K562 (cell line): ENCODE data around the gene RNF207. TPM values are rescaled to one million over a fixed set of nuclear protein-coding genes. Genes with fewer than 3 reads are reported as not detected.

Experiments used
- CBFA2T3 ChIP-seq: fragments of 450-650 bp; IDR thresholded peaks from 2 replicates; pipeline ENCODE4 v1.6.1; 2017
- CEBPB ChIP-seq: fragments of 450-650 bp; IDR thresholded peaks from 2 replicates; pipeline ENCODE4 v1.6.1; 2016; ENCODE audit warnings: missing genetic modification characterization, missing compliant biosample characterization
- ELF1 ChIP-seq: fragments of 200-800 bp; sonication (Bioruptor generic); IDR thresholded peaks from 2 replicates; pipeline ENCODE4 v1.6.1; 2016; ENCODE audit warnings: missing genetic modification characterization, missing compliant biosample characterization
- FOXJ2 ChIP-seq: fragments of 200-800 bp; sonication (Bioruptor generic); IDR thresholded peaks from 2 replicates; pipeline ENCODE4 v1.6.1; 2016; ENCODE audit warnings: missing genetic modification characterization, missing compliant biosample characterization
- GABPB1 ChIP-seq: sonication (generic); formaldehyde crosslinking; IDR thresholded peaks from 2 replicates; pipeline ENCODE4 v1.8.0; 2022; ENCODE audit warnings: mild to moderate bottlenecking, missing genetic modification reagents
- ILF3 ChIP-seq: fragments of 450-650 bp; IDR thresholded peaks from 2 replicates; pipeline ENCODE4 v1.6.1; 2018; ENCODE audit warnings: antibody characterized with exemption, mild to moderate bottlenecking, moderate library complexity, borderline replicate concordance
- LCOR ChIP-seq: sonication (generic); formaldehyde crosslinking; IDR thresholded peaks from 2 replicates; pipeline ENCODE4 v1.8.0; 2022; ENCODE audit warnings: mild to moderate bottlenecking, missing genetic modification reagents
- MAFF ChIP-seq: IDR thresholded peaks from 2 replicates; pipeline ENCODE4 v1.6.1; 2012; ENCODE audit warnings: low read length, improper control_type of control experiment
- MECOM ChIP-seq: fragments of 250-450 bp; sonication (Bioruptor Pico); IDR thresholded peaks from 2 replicates; pipeline ENCODE4 v1.8.0; 2022; ENCODE audit warnings: inconsistent platforms
- MTA1 ChIP-seq: fragments of 450-650 bp; IDR thresholded peaks from 2 replicates; pipeline ENCODE4 v1.6.1; 2017; ENCODE audit warnings: borderline replicate concordance
- NR2C2 ChIP-seq, 2 experiments: fragments of 200-800 bp in 1 of 2; sonication (Bioruptor generic) in 1 of 2; sonication (generic) in 1 of 2; formaldehyde crosslinking in 1 of 2; IDR thresholded peaks; 2 replicates each; pipeline versions ENCODE4 v1.6.1 to v1.8.0; 2016 to 2022; ENCODE audit warnings: mild to moderate bottlenecking in 1 of 2, missing compliant biosample characterization in 1 of 2, missing genetic modification characterization in 1 of 2, missing genetic modification reagents in 1 of 2
- OTX1 ChIP-seq: fragments of 450-650 bp; formaldehyde crosslinking; IDR thresholded peaks from 2 replicates; pipeline ENCODE4 v1.4.0; 2022; ENCODE audit warnings: mild to moderate bottlenecking
- SETDB1 ChIP-seq: IDR thresholded peaks from one replicate; pipeline ENCODE4 v1.6.1; 2012; ENCODE audit warnings: low read length, control low read depth, inconsistent platforms
- SMARCA5 ChIP-seq: fragments of 450-650 bp; IDR thresholded peaks from 2 replicates; pipeline ENCODE4 v1.6.1; 2016
- SMARCE1 ChIP-seq: fragments of 450-650 bp; IDR thresholded peaks from 2 replicates; pipeline ENCODE4 v1.7.1; 2016; ENCODE audit warnings: mild to moderate bottlenecking
- SMC3 ChIP-seq: conservative IDR thresholded peaks from 2 replicates; pipeline ENCODE4 v1.6.1; 2011; ENCODE audit warnings: low read depth, low read length, improper control_type of control experiment; ENCODE audit not compliant: insufficient read depth
- TARDBP ChIP-seq: fragments of 450-650 bp; IDR thresholded peaks from 2 replicates; pipeline ENCODE4 v1.6.1; 2016
- TCF7 ChIP-seq: sonication (generic); IDR thresholded peaks from 2 replicates; pipeline ENCODE4 v1.6.1; 2016; ENCODE audit warnings: antibody characterized with exemption, borderline replicate concordance
- TEAD1 ChIP-seq, 2 experiments: fragments of 450-650 bp in 1 of 2; sonication (generic) in 1 of 2; formaldehyde crosslinking; IDR thresholded peaks; 2 replicates each; pipeline versions ENCODE4 v1.4.0 to v1.8.0; 2020 to 2022; ENCODE audit warnings: mild to moderate bottlenecking in 2 of 2, missing genetic modification reagents in 1 of 2
- TEAD4 ChIP-seq, 2 experiments: sonication (generic) in 1 of 2; formaldehyde crosslinking in 1 of 2; IDR thresholded peaks; 2 replicates each; pipeline versions ENCODE4 v1.6.1 to v1.8.0; 2012 to 2022; ENCODE audit warnings: borderline replicate concordance in 1 of 2, inconsistent platforms in 1 of 2, low read length in 1 of 2, mild to moderate bottlenecking in 1 of 2, missing genetic modification reagents in 1 of 2
- ZNF354B ChIP-seq: fragments of 250-450 bp; sonication (Bioruptor Pico); IDR thresholded peaks from 2 replicates; pipeline ENCODE4 v1.4.0; 2020
- ZNF766 ChIP-seq: fragments of 200-800 bp; sonication (Bioruptor generic); conservative IDR thresholded peaks from 2 replicates; pipeline ENCODE4 v1.6.1; 2016; ENCODE audit warnings: missing genetic modification characterization, missing compliant biosample characterization
- ZSCAN29 ChIP-seq: fragments of 450-650 bp; IDR thresholded peaks from 2 replicates; pipeline ENCODE4 v1.6.1; 2017
- polyA plus RNA-seq, 8 experiments: library from polyadenylated mRNA; depleted of rRNA in 4 of 8; stranded (reverse) in 5 of 8; unstranded in 3 of 8; fragments of >200 nt; fragmentation: Nextera tagmentation in 2 of 8; fragmentation: Illumina TruSeq in 1 of 8; extraction: Ambion mirVana in 2 of 8; extraction: Trizol in 1 of 8; gene quantifications; 2 replicates each; pipeline versions ENCODE4 v1.2.1 to v1.2.3, GENCODE V29; 2011 to 2014; ENCODE audit warnings: inconsistent platforms in 1 of 8, missing spikeins in 1 of 8
- total RNA-seq, 7 experiments: library from RNA; depleted of rRNA in 6 of 7; stranded (reverse); fragments of >200 nt in 6 of 7; fragmentation: Illumina TruSeq in 2 of 7; extraction: Trizol in 2 of 7; gene quantifications; 2 replicates each; pipeline versions ENCODE4 v1.2.1 to v1.2.3, GENCODE V29; 2011 to 2021; ENCODE audit warnings: low replicate concordance in 1 of 7
- TF ChIP-seq, protein P1 (sequence below), 2 experiments: fragments of 150-350 bp in 1 of 2; IDR thresholded peaks; 2 replicates each; pipeline ENCODE4 v1.6.1; 2012 to 2016; ENCODE audit warnings: low read depth in 2 of 2, low read length in 2 of 2, mild to moderate bottlenecking in 1 of 2, moderate library complexity in 1 of 2
- TF ChIP-seq, protein P2 (sequence below), 2 experiments: fragments of 450-650 bp in 1 of 2; sonication (generic) in 1 of 2; formaldehyde crosslinking in 1 of 2; IDR thresholded peaks in 1 of 2; conservative IDR thresholded peaks in 1 of 2; 2 replicates each; pipeline versions ENCODE4 v1.6.1 to v1.8.1; 2016 to 2023; ENCODE audit warnings: mild to moderate bottlenecking in 2 of 2, moderate library complexity in 2 of 2, inconsistent platforms in 1 of 2, missing genetic modification reagents in 1 of 2
- TF ChIP-seq, protein P3 (sequence below): IDR thresholded peaks from 2 replicates; pipeline ENCODE4 v1.6.1; 2011; ENCODE audit not compliant: insufficient read length; ENCODE audit errors: extremely low read depth

RNF207 gene
- total and polyA plus RNA-seq, 9 of the 15 experiments (the other 6 are each of a cell fraction or from before 2014, with no cell fraction given), result 2.7 to 30.6 (median 12.9) TPM

DNA sequence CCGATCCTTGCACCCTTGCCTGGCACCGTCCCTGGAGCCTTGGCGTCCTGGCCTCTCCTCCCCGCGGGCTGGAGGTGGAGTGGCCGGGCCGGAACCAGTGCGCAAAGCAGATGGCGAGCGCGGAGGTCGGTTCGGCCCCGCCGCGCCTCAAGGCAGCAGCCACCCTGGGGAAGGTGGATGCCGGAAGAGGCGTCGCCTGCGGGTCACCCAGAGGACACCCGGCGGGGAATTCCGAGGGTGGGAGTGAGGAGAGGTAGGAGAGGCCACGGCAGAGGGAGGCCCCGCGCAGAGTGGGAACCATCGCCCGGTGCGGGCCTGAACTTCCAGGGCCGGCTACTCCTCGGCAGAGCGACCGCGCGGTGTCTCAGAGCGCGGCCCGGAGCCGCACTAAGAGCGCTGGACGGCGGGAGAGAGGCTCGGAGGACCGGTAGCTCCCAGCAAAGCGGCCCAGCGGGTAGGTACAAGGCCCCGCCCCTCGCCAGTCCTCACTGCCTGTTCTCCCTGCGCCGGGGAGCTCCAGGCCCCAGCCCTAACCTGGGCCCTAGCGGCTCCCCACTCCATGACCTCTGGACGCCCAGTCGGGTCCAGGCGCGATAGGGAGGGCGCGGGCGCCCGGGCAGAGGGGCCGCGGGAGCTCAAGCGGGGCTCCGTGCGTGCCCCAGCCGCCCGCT lies at the start of gene RNF207 (continued):
- TF ChIP-seq, protein P1, sequence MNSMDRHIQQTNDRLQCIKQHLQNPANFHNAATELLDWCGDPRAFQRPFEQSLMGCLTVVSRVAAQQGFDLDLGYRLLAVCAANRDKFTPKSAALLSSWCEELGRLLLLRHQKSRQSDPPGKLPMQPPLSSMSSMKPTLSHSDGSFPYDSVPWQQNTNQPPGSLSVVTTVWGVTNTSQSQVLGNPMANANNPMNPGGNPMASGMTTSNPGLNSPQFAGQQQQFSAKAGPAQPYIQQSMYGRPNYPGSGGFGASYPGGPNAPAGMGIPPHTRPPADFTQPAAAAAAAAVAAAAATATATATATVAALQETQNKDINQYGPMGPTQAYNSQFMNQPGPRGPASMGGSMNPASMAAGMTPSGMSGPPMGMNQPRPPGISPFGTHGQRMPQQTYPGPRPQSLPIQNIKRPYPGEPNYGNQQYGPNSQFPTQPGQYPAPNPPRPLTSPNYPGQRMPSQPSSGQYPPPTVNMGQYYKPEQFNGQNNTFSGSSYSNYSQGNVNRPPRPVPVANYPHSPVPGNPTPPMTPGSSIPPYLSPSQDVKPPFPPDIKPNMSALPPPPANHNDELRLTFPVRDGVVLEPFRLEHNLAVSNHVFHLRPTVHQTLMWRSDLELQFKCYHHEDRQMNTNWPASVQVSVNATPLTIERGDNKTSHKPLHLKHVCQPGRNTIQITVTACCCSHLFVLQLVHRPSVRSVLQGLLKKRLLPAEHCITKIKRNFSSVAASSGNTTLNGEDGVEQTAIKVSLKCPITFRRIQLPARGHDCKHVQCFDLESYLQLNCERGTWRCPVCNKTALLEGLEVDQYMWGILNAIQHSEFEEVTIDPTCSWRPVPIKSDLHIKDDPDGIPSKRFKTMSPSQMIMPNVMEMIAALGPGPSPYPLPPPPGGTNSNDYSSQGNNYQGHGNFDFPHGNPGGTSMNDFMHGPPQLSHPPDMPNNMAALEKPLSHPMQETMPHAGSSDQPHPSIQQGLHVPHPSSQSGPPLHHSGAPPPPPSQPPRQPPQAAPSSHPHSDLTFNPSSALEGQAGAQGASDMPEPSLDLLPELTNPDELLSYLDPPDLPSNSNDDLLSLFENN (IDR thresholded peaks at IDR 0.05; ENCODE audit: low read depth in 2 of 2, low read length in 2 of 2), result no peak
- TF ChIP-seq LCOR, result 0 out of 2 replicates have a peak, but pooled peaks have one; percentile 39
- TF ChIP-seq, protein P2, sequence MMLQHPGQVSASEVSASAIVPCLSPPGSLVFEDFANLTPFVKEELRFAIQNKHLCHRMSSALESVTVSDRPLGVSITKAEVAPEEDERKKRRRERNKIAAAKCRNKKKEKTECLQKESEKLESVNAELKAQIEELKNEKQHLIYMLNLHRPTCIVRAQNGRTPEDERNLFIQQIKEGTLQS (IDR thresholded peaks at IDR 0.05), result no peak
- TF ChIP-seq, protein P2 (CRISPR knock-in tag; conservative IDR thresholded peaks at IDR 0.05), result no peak
- TF ChIP-seq GABPB1 (CRISPR knock-in tag), result peak; percentile 68; the same call in 1 of the 2 replicates
- no peak for TF ChIP-seq ZSCAN29
- TF ChIP-seq TEAD1 (CRISPR knock-in tag; IDR thresholded peaks at IDR 0.05), result peak; percentile 90 to 99
- TF ChIP-seq TCF7, result no peak; the same call in 1 of the 2 replicates
- TF ChIP-seq, protein P3, sequence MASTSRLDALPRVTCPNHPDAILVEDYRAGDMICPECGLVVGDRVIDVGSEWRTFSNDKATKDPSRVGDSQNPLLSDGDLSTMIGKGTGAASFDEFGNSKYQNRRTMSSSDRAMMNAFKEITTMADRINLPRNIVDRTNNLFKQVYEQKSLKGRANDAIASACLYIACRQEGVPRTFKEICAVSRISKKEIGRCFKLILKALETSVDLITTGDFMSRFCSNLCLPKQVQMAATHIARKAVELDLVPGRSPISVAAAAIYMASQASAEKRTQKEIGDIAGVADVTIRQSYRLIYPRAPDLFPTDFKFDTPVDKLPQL, result no peak
- TF ChIP-seq SMARCE1, result no peak
- TF ChIP-seq CEBPB, result no peak
- no peak for TF ChIP-seq ILF3
- no peak for TF ChIP-seq FOXJ2 (tag)
- no peak for TF ChIP-seq TARDBP
- no peak for TF ChIP-seq NR2C2 (CRISPR knock-in tag; IDR thresholded peaks at IDR 0.05)
- peak; percentile 72 for TF ChIP-seq NR2C2 (tag; IDR thresholded peaks at IDR 0.05)
- TF ChIP-seq ZNF766 (CRISPR knock-in tag), result no peak
- peak; percentile 73 for TF ChIP-seq TEAD4 (IDR thresholded peaks at IDR 0.05; ENCODE audit: low read length)
- TF ChIP-seq TEAD4 (CRISPR knock-in tag; IDR thresholded peaks at IDR 0.05; ENCODE audit: borderline replicate concordance), result peak; percentile 62; the same call in 1 of the 2 replicates
- TF ChIP-seq CBFA2T3, result no peak
- TF ChIP-seq MAFF, result no peak
- TF ChIP-seq SMARCA5, result no peak
- no peak for TF ChIP-seq MECOM (CRISPR knock-in tag)
- TF ChIP-seq SETDB1, result no peak
- TF ChIP-seq SMC3, result no peak
- TF ChIP-seq OTX1 (CRISPR knock-in tag), result no peak
- no peak for TF ChIP-seq ZNF354B (CRISPR knock-in tag)
- TF ChIP-seq MTA1, result no peak
- no peak for TF ChIP-seq ELF1
